ENCODE data around the gene CD200. TPM values are rescaled to one million over a fixed set of nuclear protein-coding genes. Genes with fewer than 3 reads are reported as not detected.

Gene CD200, protein sequence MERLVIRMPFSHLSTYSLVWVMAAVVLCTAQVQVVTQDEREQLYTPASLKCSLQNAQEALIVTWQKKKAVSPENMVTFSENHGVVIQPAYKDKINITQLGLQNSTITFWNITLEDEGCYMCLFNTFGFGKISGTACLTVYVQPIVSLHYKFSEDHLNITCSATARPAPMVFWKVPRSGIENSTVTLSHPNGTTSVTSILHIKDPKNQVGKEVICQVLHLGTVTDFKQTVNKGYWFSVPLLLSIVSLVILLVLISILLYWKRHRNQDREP
- 19.0 and 19.4 TPM in 2 replicates for total RNA-seq

DNA sequence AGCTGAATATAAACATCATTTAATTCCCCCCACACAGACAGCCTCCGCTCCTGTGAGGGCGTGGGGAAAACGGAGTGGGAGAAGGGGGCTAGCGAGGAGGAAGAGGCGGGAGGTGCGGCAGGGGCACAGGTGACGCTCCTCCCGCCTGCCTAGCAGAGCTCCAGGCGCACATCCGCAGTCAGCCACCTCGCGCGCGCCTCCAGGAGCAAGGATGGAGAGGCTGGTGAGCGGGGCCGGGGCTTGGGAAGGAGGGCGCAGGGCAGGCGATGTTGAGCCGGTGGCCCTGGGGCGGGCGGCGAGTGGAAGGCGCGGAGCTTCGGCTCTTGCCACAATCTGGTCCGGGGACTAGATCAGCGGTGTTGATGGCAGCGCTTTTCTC lies at the start of gene CD200:
CD200 (plus strand) TSS at position 155 of the 379 bp plus-strand sequence; CDS start at position 212, 57 bp downstream.
- Mint-ChIP-seq H3K4me1 (peaks cover 59% of the 10 kb centered on the region), H3K36me3 (ENCODE audit: low read depth) (peaks cover 28% of the 10 kb centered on the region), H3K9me3 (no peaks in the 10 kb centered on the region), H3K27me3 (no peaks in the 10 kb centered on the region), H3K4me3 (peak within 1 kb of the TSS; percentile 94), H3K27ac (peak within 1 kb of the TSS; percentile 94)
- intact Hi-C loops (cut with micrococcal nuclease) = no loop called here
- TF ChIP-seq, protein P1, sequence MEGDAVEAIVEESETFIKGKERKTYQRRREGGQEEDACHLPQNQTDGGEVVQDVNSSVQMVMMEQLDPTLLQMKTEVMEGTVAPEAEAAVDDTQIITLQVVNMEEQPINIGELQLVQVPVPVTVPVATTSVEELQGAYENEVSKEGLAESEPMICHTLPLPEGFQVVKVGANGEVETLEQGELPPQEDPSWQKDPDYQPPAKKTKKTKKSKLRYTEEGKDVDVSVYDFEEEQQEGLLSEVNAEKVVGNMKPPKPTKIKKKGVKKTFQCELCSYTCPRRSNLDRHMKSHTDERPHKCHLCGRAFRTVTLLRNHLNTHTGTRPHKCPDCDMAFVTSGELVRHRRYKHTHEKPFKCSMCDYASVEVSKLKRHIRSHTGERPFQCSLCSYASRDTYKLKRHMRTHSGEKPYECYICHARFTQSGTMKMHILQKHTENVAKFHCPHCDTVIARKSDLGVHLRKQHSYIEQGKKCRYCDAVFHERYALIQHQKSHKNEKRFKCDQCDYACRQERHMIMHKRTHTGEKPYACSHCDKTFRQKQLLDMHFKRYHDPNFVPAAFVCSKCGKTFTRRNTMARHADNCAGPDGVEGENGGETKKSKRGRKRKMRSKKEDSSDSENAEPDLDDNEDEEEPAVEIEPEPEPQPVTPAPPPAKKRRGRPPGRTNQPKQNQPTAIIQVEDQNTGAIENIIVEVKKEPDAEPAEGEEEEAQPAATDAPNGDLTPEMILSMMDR (IDR thresholded peaks at IDR 0.05) = no peak
- CTCF ChIA-PET = interaction anchor here (0.6 to 3.7 kb wide), 12 partner anchors 9 to 221 kb away, joined by 3 to 15 read pairs (median 6); partner anchors contain the start of gene SLC9C1
- DNase-seq (peak; percentile 45), ATAC-seq (ENCODE audit: low read depth) (peak; percentile 77)
- POLR2A ChIA-PET = interaction anchor here (0.6 to 5.5 kb wide), 30 partner anchors 9 to 686 kb away, joined by 3 to 137 read pairs (median 4); partner anchors contain the start of genes ATG3, BTLA, GCSAM and SLC35A5

DNA sequence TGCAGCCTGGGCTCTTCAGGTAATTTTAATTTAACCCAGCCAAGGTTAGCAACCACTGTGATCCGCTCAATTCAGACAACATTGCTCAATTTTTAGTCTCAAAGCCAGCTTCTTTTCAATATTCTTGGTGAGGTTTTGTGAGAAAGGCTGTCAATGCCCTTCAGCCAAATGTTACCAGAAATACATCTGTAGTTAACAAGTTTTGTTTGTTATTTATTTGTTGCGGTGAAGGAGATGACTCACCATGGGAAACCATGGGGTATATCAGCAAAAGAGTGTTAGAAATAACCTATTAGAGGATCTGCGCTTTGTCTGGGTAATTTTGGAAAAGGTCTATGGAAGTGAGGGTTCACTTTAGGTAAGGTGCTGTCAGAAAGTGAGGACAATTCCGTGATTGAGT lies 43.9 kb upstream of the CD200 start:
- CTCF ChIA-PET = interaction anchor here (1.8 kb wide), 1 partner anchor 177 kb away, joined by 6 read pairs; no protein-coding TSS in a partner anchor
- Mint-ChIP-seq H3K27me3 (no peaks in the 10 kb centered on the region), H3K36me3 (ENCODE audit: low read depth) (no peaks in the 10 kb centered on the region), H3K4me3 (no peak overlapping the region), H3K9me3 (peaks cover 4% of the 10 kb centered on the region), H3K4me1 (peaks cover 8% of the 10 kb centered on the region), H3K27ac (no peak overlapping the region)
- no peak for ATAC-seq (ENCODE audit: low read depth)
- POLR2A ChIA-PET = no interaction called here
- intact Hi-C loops (cut with micrococcal nuclease) = no loop called here
- TF ChIP-seq, protein P1 (IDR thresholded peaks at IDR 0.05) = no peak
- DNase-seq = no peak

DNA sequence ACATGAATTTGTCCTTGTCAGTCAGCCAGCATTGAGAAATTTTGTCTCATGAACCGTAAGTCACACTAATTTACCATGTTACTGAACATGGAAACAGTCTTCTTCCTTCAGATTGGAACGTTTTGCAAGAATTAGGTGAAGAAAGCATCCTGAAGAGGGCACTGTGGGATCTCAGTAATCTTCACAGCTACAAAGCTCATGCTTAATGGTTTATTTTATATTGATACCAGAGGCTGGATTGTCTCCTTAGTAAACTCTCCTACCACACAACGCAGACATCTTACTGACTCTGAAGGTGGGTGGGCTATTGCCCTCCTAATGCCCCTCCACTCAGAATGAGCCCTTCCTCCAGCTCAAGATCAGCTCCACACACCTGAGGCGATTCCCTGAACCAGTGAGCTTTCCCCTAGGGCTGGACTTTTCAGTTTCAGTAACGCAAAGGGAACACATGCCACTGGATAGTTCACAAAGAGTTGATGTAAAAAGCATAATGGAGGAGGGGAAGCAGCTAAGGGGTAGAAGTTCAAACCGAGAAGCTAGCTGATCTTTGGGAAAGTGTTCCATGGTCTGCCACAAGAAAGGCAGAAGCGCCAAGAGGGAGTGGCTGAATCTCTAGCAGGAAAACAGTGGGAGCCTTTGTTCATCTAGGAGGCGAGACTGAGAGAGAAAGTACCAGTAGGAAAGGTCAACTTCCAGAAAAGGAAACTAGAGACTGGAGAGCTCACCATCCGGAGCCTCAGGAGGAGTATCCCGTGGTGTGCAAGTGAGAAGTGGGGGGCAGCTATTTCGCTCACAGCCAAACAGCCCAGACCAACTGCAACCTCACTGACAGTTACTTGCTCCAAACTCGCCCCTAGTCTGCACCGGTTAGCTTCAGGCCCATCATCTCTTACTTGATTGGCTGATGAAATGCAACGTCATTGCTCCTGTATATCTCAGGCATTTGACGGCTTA lies 39.3 kb upstream of the CD200 start, which contains the start of gene SLC9C1:
SLC9C1 (minus strand) TSS at position 849 of the 954 bp plus-strand sequence. CDS start 7,425 bp downstream, outside the sequence.
- ATAC-seq (ENCODE audit: low read depth) (peak; percentile 75), DNase-seq (peak; percentile 18)
- ChIA-PET POLR2A (interaction anchor here (0.6 to 3.6 kb wide), 12 partner anchors 10 to 1535 kb away, joined by 3 to 19 read pairs (median 4); partner anchors contain the start of genes ATG3, BTLA, CD200 and SLC35A5), CTCF (interaction anchor here (0.7 to 4.1 kb wide), 29 partner anchors 10 to 349 kb away, joined by 3 to 46 read pairs (median 5); partner anchors contain the start of genes ATG3, BTLA, CD200 and SLC35A5)
- Mint-ChIP-seq H3K27me3 (no peaks in the 10 kb centered on the region), H3K36me3 (ENCODE audit: low read depth) (no peaks in the 10 kb centered on the region), H3K9me3 (peaks cover 4% of the 10 kb centered on the region), H3K4me1 (peaks cover 37% of the 10 kb centered on the region), H3K27ac (peak within 1 kb of the TSS; percentile 88), H3K4me3 (peak within 1 kb of the TSS; percentile 83)
- intact Hi-C loops (cut with micrococcal nuclease) = loop anchor here (1.0 to 5.0 kb wide), 7 partner anchors 10 to 439 kb away; no protein-coding TSS in a partner anchor
- TF ChIP-seq, protein P1 (IDR thresholded peaks at IDR 0.05) = no peak

DNA sequence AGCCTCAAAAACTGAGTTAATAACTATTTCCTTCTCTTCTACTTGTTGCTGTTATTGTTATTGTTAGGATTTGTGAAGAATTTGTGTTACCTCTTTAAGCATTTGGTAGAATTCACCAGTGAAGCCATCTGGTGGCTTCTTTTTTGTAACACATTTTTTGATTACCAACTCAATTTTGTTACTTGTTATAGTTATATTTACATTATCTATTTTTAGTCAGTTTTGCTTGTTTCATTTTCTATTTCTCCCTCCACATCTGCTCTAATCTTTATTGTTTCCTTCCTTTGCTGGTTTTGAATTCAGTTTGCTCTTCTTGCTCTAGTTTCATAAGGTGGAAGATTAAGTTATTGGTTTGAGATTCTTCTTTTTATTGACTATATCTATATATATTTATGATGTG lies 35.2 kb upstream of the CD200 start:
- CTCF ChIA-PET = interaction anchor here (1.3 kb wide), 1 partner anchor 186 kb away, joined by 6 read pairs; no protein-coding TSS in a partner anchor
- intact Hi-C loops (cut with micrococcal nuclease) = loop anchor here (5.0 kb wide), 1 partner anchor 695 kb away; the partner anchor contains the start of gene GTPBP8
- H3K27ac Mint-ChIP-seq = peak overlapping the region; percentile 70

More for the DNA sequence above, 35.2 kb upstream of the CD200 start:
- Mint-ChIP-seq H3K27me3 (no peaks in the 10 kb centered on the region), H3K36me3 (ENCODE audit: low read depth) (no peaks in the 10 kb centered on the region), H3K4me3 (peak overlapping the region; percentile 56), H3K4me1 (peaks cover 46% of the 10 kb centered on the region), H3K9me3 (no peaks in the 10 kb centered on the region)
- DNase-seq = no peak
- TF ChIP-seq, protein P1 (IDR thresholded peaks at IDR 0.05) = no peak
- POLR2A ChIA-PET = interaction anchor here (0.7 to 1.2 kb wide), 3 partner anchors 36 to 513 kb away, joined by 3 to 5 read pairs (median 3); partner anchors contain the start of gene CD200
- no peak for ATAC-seq (ENCODE audit: low read depth)

Data from activated B cell treated with CpG ODN at 0.5 μM for 24 hours (primary cell).